C4-2B (cell line): ENCODE measurements around the gene AGR3.

Source experiments
- CTCF ChIP-seq: fragments of 450-650 bp; conservative IDR thresholded peaks from 2 replicates; pipeline ENCODE4 v1.5.1; 2017; ENCODE audit warnings: mild to moderate bottlenecking
- ZFX ChIP-seq: fragments of 450-650 bp; IDR thresholded peaks from 2 replicates; pipeline ENCODE4 v1.6.1; 2017

- TF ChIP-seq CTCF = no peak
- no peak for TF ChIP-seq ZFX
Observed at GRCh38 chr7:16908561-16908960, 26.8 kb upstream of the AGR3 start.
